HG03460 (cell line): ENCODE measurements around the gene KCNAB1.
"Not testable (repeated sequence)": the region's sequence is repeated elsewhere in the genome, so short reads cannot be mapped to it uniquely, and the experiment has no call there.

Experiments used
- ATAC-seq: cut with Tn5 transposase; IDR thresholded peaks from one replicate; pipeline ENCODE4 v1.9.1; 2021; ENCODE audit not compliant: unreplicated experiment

The KCNAB1 gene

GRCh38 chr3:156259896-156260295 is 139.5 kb downstream of the KCNAB1 start:
- ATAC-seq = no peak

- no peak for ATAC-seq
Observed at GRCh38 chr3:156260331-156260730, 140.0 kb downstream of the KCNAB1 start.

GRCh38 chr3:156264771-156265170 is 144.4 kb downstream of the KCNAB1 start:
- no peak for ATAC-seq

GRCh38 chr3:156271508-156271907 is 151.1 kb downstream of the KCNAB1 start:
- ATAC-seq = no peak

- no peak for ATAC-seq
Observed at GRCh38 chr3:156271995-156272719, 151.8 kb downstream of the KCNAB1 start.

- no peak for ATAC-seq
Observed at GRCh38 chr3:156273111-156273694, 152.8 kb downstream of the KCNAB1 start.

- no peak for ATAC-seq
Observed at GRCh38 chr3:156274791-156275190, 154.4 kb downstream of the KCNAB1 start.

- ATAC-seq = not testable (repeated sequence)
Observed at GRCh38 chr3:156284637-156285036, 164.3 kb downstream of the KCNAB1 start.

GRCh38 chr3:156285626-156286025 is 165.2 kb downstream of the KCNAB1 start:
- no peak for ATAC-seq

- ATAC-seq = no peak
Observed at GRCh38 chr3:156290924-156291271, 170.5 kb downstream of the KCNAB1 start.

GRCh38 chr3:156291272-156292123 is 171.1 kb downstream of the KCNAB1 start:
- no peak for ATAC-seq

- no peak for ATAC-seq
Observed at GRCh38 chr3:156293566-156293965, 173.2 kb downstream of the KCNAB1 start.

GRCh38 chr3:156297582-156297981 is 177.2 kb downstream of the KCNAB1 start:
- no peak for ATAC-seq

GRCh38 chr3:156298014-156298413 is 177.6 kb downstream of the KCNAB1 start:
- no peak for ATAC-seq

- no peak for ATAC-seq
Observed at GRCh38 chr3:156298938-156299337, 178.6 kb downstream of the KCNAB1 start.

GRCh38 chr3:156299569-156299968 is 179.2 kb downstream of the KCNAB1 start:
- ATAC-seq = no peak

GRCh38 chr3:156300371-156300770 is 180.0 kb downstream of the KCNAB1 start:
- ATAC-seq = no peak

- no peak for ATAC-seq
Observed at GRCh38 chr3:156300929-156301840, 180.8 kb downstream of the KCNAB1 start.

GRCh38 chr3:156303001-156303707 is 182.8 kb downstream of the KCNAB1 start:
- ATAC-seq = no peak

GRCh38 chr3:156304406-156304805 is 184.0 kb downstream of the KCNAB1 start:
- no peak for ATAC-seq
